Nephron progenitor cell (in vitro differentiated cells): ENCODE data around the gene CNTROB.

Experiments
- DNase-seq: peaks from one replicate; pipeline ENCODE4 v3.0.0; 2021
- H3K27ac Mint-ChIP-seq: 2 replicates; pipeline ENCODE4 v1.8.0; 2021; ENCODE audit warnings: mild to moderate bottlenecking, moderate library complexity, mixed read lengths
- H3K27me3 Mint-ChIP-seq: 2 replicates; pipeline ENCODE4 v1.8.0; 2021; ENCODE audit warnings: mild to moderate bottlenecking, low read depth, mixed read lengths; ENCODE audit not compliant: poor library complexity
- H3K36me3 Mint-ChIP-seq: 2 replicates; pipeline ENCODE4 v1.8.0; 2021; ENCODE audit warnings: low read depth, mixed read lengths
- H3K4me1 Mint-ChIP-seq: 2 replicates; pipeline ENCODE4 v1.8.0; 2021; ENCODE audit warnings: mixed read lengths
- H3K4me3 Mint-ChIP-seq: 2 replicates; pipeline ENCODE4 v1.8.0; 2021; ENCODE audit warnings: mild to moderate bottlenecking, moderate library complexity, mixed read lengths
- H3K9me3 Mint-ChIP-seq: 2 replicates; pipeline ENCODE4 v1.8.0; 2021; ENCODE audit warnings: mild to moderate bottlenecking, moderate library complexity, mixed read lengths
- TF ChIP-seq, protein P1 (sequence below): fragments of 200-600 bp; sonication (generic); IDR thresholded peaks from 2 replicates; pipeline ENCODE4 v1.5.0; 2021; ENCODE audit warnings: antibody characterized with exemption

The CNTROB gene, protein sequence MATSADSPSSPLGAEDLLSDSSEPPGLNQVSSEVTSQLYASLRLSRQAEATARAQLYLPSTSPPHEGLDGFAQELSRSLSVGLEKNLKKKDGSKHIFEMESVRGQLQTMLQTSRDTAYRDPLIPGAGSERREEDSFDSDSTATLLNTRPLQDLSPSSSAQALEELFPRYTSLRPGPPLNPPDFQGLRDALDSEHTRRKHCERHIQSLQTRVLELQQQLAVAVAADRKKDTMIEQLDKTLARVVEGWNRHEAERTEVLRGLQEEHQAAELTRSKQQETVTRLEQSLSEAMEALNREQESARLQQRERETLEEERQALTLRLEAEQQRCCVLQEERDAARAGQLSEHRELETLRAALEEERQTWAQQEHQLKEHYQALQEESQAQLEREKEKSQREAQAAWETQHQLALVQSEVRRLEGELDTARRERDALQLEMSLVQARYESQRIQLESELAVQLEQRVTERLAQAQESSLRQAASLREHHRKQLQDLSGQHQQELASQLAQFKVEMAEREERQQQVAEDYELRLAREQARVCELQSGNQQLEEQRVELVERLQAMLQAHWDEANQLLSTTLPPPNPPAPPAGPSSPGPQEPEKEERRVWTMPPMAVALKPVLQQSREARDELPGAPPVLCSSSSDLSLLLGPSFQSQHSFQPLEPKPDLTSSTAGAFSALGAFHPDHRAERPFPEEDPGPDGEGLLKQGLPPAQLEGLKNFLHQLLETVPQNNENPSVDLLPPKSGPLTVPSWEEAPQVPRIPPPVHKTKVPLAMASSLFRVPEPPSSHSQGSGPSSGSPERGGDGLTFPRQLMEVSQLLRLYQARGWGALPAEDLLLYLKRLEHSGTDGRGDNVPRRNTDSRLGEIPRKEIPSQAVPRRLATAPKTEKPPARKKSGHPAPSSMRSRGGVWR

DNA sequence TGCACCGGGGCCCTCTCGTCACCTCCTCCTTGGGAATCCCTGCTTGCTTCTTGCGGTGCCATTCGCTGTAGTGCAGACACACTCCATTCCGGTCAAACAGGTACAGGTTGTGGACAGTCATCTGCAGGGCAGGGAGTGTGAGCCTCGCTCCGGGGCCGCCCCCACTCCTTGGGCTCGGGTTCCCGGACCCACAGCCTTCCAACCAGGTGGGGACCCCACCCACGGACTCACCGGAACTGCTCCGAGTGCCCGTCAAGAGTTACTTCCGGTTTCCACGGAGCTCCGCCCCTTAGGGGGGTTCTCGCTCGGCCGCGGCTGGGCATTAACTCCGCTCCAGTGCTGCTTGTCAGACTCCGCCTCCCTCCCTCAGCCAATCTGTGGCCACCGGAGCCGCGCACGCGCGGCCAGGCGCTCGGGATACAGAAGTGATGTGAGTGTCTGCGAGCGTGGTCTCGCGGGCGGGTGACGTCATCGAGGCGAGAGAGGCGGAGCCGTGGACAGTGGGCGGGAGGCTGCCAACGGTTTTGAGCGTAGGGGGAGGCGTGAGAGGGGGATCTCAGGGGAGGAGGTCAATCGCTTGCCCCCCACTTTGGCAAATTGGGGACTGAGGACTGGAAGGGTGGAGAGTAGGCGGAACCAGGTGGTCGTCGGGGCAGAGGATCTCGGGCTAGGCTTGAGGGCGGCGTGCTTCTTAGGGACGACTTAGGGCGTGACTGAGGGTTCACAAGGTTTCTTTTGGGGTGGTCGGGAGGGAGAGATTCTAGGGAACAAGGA lies at the start of gene CNTROB, which contains the start of gene TRAPPC1:
CNTROB (plus strand) TSS at position 498 of the 774 bp plus-strand sequence. CDS start 874 bp downstream, outside the sequence.
TRAPPC1 (minus strand) TSS at position 238 of the 774 bp plus-strand sequence; CDS start at position 121, 117 bp downstream.
- Mint-ChIP-seq H3K27me3 (peaks cover 39% of the 10 kb centered on the region), H3K9me3 (no peaks in the 10 kb centered on the region), H3K36me3 (peaks cover 27% of the 10 kb centered on the region), H3K27ac (peak within 1 kb of the TSS; percentile 97), H3K4me1 (peaks cover 75% of the 10 kb centered on the region), H3K4me3 (peak within 1 kb of the TSS; percentile 99)
- TF ChIP-seq, protein P1, sequence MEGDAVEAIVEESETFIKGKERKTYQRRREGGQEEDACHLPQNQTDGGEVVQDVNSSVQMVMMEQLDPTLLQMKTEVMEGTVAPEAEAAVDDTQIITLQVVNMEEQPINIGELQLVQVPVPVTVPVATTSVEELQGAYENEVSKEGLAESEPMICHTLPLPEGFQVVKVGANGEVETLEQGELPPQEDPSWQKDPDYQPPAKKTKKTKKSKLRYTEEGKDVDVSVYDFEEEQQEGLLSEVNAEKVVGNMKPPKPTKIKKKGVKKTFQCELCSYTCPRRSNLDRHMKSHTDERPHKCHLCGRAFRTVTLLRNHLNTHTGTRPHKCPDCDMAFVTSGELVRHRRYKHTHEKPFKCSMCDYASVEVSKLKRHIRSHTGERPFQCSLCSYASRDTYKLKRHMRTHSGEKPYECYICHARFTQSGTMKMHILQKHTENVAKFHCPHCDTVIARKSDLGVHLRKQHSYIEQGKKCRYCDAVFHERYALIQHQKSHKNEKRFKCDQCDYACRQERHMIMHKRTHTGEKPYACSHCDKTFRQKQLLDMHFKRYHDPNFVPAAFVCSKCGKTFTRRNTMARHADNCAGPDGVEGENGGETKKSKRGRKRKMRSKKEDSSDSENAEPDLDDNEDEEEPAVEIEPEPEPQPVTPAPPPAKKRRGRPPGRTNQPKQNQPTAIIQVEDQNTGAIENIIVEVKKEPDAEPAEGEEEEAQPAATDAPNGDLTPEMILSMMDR: no peak
- DNase-seq: peak; percentile 99

DNA sequence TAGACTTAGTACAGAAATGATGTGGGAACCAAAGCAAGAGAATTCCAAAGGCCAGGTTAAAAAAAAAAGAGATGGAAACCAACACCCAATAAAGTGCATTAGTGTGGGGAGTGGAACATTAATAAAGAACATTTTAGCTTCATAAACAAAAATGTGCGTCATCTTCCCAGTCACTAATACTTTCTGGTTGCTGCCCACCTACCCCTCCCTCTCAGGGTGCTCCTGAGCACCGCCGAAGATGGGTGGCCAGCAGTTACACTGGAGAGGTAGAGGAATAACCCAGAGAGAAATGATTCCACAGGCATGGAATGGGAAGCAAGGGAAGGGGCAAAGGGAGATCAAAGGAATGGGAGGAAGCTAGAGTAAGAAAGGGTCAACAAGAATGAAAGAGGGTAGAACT lies 49.4 kb upstream of the CNTROB start:
- no peak for DNase-seq
- TF ChIP-seq, protein P1: no peak
- Mint-ChIP-seq H3K27me3 (no peaks in the 10 kb centered on the region), H3K27ac (no peak overlapping the region), H3K36me3 (peaks cover under 1% of the 10 kb centered on the region), H3K9me3 (no peaks in the 10 kb centered on the region), H3K4me1 (peaks cover 5% of the 10 kb centered on the region), H3K4me3 (no peak overlapping the region)

DNA sequence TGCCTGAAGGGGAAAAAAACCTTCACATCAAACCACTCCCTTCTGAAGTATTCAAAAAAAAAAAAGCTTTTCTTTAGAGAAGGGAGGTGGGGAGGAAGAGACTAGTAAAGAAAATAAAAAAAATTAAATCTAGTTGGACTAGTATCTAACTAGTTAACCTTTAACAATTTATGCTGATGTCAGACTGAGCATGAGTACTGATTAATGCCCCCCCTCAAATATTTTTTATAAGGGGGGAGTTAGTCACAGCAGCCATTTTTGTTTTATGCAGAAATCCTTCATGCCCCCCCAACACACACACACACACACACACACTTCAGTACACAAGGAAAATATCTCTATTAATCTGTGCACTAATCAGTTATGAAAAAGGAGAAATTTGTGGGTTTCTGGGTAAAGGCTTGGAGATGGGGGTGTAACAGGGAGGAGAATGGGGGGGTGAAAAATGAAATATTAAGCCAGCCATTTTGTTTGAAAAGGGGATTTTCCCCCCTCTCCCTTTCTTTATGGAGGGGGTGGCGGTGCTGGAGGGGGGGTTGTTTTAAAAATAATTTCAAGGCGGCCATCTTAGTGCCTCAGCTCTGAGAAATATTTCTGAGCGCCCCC lies 48.1 kb upstream of the CNTROB start:
- TF ChIP-seq, protein P1: no peak
- H3K27ac Mint-ChIP-seq: no peak overlapping the region
- no peaks in the 10 kb centered on the region for H3K27me3 Mint-ChIP-seq
- no peak for DNase-seq
- H3K9me3 Mint-ChIP-seq: no peaks in the 10 kb centered on the region
- H3K36me3 Mint-ChIP-seq: no peaks in the 10 kb centered on the region
- H3K4me1 Mint-ChIP-seq: peaks cover 5% of the 10 kb centered on the region
- H3K4me3 Mint-ChIP-seq: no peak overlapping the region

DNA sequence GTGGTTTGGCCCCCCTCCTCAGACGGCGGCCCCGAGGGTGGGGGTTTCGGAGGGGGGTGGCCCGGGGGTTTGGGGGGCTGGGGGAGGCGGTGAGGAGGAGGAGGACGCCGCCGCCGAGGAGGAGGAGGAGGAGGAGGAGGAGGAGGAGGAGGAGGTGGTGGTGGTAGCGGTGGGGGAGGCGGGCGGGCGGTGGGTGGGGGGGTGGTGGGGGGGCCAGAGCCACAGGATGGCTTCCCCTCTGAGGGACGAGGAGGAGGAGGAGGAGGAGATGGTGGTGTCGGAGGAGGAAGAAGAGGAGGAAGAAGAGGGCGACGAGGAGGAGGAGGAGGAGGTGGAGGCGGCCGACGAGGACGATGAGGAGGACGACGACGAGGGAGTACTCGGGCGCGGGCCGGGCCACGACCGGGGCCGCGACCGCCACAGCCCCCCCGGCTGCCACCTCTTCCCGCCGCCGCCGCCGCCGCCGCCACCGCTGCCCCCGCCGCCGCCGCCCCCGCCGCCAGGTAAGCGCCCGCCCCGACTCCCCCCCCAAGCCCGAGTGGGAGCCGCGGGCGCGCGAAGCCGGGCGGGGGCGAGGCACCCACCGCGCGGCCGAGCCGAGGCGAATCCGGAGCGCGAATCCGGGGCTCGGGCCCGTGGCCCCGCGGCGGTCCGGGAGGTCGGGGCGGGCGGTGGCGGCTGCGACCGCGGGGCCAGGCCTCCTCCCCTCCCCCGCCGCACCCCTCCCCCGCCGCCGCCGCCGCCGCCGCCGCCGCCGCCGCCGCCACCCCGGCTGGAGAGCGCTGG lies 47.2 kb upstream of the CNTROB start:
- peak overlapping the region; percentile 63 for H3K4me3 Mint-ChIP-seq
- no peaks in the 10 kb centered on the region for H3K9me3 Mint-ChIP-seq
- no peak overlapping the region for H3K27ac Mint-ChIP-seq
- TF ChIP-seq, protein P1: no peak
- H3K4me1 Mint-ChIP-seq: peaks cover 5% of the 10 kb centered on the region
- H3K36me3 Mint-ChIP-seq: peaks cover 5% of the 10 kb centered on the region
- no peaks in the 10 kb centered on the region for H3K27me3 Mint-ChIP-seq
- peak; percentile 44 for DNase-seq
